ENCODE results near the gene UBE2O.

GRCh38 chr17:76500074-76500746 lies 47.3 kb upstream of the UBE2O start:
- TF ChIP-seq, protein P1, sequence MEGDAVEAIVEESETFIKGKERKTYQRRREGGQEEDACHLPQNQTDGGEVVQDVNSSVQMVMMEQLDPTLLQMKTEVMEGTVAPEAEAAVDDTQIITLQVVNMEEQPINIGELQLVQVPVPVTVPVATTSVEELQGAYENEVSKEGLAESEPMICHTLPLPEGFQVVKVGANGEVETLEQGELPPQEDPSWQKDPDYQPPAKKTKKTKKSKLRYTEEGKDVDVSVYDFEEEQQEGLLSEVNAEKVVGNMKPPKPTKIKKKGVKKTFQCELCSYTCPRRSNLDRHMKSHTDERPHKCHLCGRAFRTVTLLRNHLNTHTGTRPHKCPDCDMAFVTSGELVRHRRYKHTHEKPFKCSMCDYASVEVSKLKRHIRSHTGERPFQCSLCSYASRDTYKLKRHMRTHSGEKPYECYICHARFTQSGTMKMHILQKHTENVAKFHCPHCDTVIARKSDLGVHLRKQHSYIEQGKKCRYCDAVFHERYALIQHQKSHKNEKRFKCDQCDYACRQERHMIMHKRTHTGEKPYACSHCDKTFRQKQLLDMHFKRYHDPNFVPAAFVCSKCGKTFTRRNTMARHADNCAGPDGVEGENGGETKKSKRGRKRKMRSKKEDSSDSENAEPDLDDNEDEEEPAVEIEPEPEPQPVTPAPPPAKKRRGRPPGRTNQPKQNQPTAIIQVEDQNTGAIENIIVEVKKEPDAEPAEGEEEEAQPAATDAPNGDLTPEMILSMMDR (IDR thresholded peaks at IDR 0.05), result no peak
- TF ChIP-seq POLR2A (IDR thresholded peaks at IDR 0.05) (peak in 2 of 4 donors; percentile 34 to 61), POLR2AphosphoS5 (IDR thresholded peaks at IDR 0.05) (peak; percentile 19 to 90)

All from upper lobe of left lung (tissue), 4 donors.